ENCODE results near the gene STRIP2. TPM values are rescaled to one million over a fixed set of nuclear protein-coding genes. Genes with fewer than 3 reads are reported as not detected.
A peak's percentile ranks its signal among the peaks of the same experiment; 100 is the strongest.

The STRIP2 gene
- total and polyA plus RNA-seq, 11 donors, result 7.6 to 43.7 (median 18.2) TPM

- Histone ChIP-seq H3K27me3 (no peaks in the 10 kb centered on the region), H3K27ac (peak overlapping the region in 2 of 12 donors; percentile 12 to 17), H3K9me3 (no peaks in the 10 kb centered on the region), H3K36me3 (peaks cover 0 to 14% (median 6%) of the 10 kb centered on the region in 9 donors), H3K4me3 (no peak overlapping the region), H3K4me1 (peaks cover 0 to 25% (median 0%) of the 10 kb centered on the region in 12 donors)
- intact Hi-C loops (cut with DNase I), result loop anchor here in 1 of 10 donors (5.0 kb wide), 1 partner anchor 37 kb away; the partner anchor contains the start of gene STRIP2
- no peak for TF ChIP-seq POLR2A (IDR thresholded peaks at IDR 0.05)
- TF ChIP-seq, protein P1, sequence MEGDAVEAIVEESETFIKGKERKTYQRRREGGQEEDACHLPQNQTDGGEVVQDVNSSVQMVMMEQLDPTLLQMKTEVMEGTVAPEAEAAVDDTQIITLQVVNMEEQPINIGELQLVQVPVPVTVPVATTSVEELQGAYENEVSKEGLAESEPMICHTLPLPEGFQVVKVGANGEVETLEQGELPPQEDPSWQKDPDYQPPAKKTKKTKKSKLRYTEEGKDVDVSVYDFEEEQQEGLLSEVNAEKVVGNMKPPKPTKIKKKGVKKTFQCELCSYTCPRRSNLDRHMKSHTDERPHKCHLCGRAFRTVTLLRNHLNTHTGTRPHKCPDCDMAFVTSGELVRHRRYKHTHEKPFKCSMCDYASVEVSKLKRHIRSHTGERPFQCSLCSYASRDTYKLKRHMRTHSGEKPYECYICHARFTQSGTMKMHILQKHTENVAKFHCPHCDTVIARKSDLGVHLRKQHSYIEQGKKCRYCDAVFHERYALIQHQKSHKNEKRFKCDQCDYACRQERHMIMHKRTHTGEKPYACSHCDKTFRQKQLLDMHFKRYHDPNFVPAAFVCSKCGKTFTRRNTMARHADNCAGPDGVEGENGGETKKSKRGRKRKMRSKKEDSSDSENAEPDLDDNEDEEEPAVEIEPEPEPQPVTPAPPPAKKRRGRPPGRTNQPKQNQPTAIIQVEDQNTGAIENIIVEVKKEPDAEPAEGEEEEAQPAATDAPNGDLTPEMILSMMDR (IDR thresholded peaks at IDR 0.05), result no peak
- peak in 2 of 4 donors; percentile 48 to 54 for ATAC-seq
- WGBS, 4 donors, result 65 to 70% (median 68%) methylated on average over 4 of the region's 4 CpGs
- DNase-seq, result no peak
These were observed 39.0 kb upstream of the STRIP2 start for GRCh38 chr7:129394982-129395914.

DNA sequence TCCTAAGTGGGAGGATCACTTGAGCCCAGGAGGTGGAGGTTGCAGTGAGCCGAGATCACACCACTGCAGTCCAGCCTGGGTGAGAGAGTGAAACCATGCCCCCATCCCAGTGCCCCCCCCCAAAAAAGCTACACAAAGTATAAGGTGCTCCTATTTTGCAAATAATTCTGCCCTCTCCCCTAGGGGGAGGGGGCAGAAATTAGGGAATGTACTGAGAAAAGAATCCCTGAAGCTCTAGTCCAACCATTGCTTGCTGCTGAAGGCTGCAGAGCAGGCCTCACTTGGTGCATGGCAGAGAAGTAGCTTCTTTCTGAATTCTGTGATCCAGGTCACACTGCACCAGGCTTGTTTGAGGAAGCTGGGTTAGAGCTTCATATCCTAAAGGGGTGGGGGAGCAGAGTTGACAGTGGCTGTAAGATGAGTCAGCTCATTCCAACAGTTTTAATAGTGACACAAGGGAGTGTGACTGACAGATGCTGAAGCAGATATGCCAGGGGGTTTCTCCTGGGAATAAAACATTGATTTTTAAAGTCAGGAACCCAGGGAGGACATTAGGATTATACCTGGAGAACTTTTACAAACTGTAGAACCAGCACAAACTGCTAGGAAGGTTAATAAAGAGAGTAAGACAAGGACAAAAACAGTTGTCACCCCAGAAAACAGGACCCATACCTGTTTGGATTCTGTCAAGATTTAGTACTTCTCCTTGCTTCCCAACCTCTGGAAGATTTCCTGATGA is 32.8 kb upstream of the STRIP2 start:
- Histone ChIP-seq H3K9me3 (no peaks in the 10 kb centered on the region), H3K27me3 (no peaks in the 10 kb centered on the region), H3K27ac (peak overlapping the region in 1 of 12 donors; percentile 26), H3K4me1 (peaks cover 0 to 10% (median 0%) of the 10 kb centered on the region in 12 donors), H3K36me3 (peaks cover 0 to 38% (median 12%) of the 10 kb centered on the region in 9 donors), H3K4me3 (no peak overlapping the region)
- DNase-seq (no peak), ATAC-seq (peak in 2 of 4 donors; percentile 24 to 38)
- WGBS, 4 donors, result 91 to 100% (median 95%) methylated on average over 1 of the region's 1 CpG
- intact Hi-C loops (cut with DNase I), result loop anchor here in 1 of 10 donors (5.0 kb wide), 1 partner anchor 81 kb away; no protein-coding TSS in a partner anchor
- no peak for TF ChIP-seq POLR2A (IDR thresholded peaks at IDR 0.05)
- TF ChIP-seq, protein P1 (IDR thresholded peaks at IDR 0.05), result no peak

DNA sequence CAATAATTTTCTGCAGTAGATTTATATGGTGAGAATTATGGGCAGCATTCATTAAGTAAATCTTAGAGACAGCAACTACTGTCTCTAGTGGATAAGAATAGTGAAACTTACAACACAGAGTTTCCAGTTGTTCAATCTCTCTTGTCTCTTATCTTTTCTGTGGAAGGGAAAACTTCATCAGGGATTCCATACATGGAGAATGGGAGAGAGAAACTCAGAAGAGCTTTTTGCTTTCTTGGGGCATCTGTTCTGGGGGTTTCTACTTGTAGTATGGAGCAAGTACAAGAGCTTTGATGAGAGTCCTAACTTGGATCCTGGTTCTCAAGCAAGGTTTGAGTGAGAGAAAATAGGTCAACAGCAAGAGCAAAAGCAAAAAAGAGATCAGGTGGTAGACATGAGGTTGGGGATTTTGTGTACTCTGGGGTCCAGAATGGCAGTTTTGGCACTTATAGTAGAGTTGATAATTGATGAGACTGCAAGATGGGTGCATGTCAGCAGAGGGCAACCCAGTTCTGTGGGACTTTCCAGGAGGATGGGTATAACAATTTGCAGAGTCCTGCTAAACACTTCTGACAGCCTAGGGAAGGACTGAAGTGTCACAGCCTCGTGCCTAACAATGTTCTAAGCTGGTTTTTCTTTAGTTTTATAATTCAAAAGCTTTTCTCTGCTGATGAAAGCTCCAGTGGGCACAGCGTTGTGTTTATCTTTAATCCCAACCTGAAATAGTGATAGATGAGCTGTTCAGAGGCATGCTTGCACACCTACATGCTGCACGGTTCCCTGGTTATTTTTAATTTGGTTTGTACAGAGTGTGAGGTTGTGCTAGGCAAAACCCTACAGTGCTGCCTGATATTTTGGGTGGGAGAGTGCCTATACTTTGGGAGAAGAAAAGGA is 32.0 kb upstream of the STRIP2 start:
- Histone ChIP-seq H3K9me3 (no peaks in the 10 kb centered on the region), H3K4me3 (no peak overlapping the region), H3K27ac (peak overlapping the region in 1 of 12 donors; percentile 26), H3K27me3 (no peaks in the 10 kb centered on the region), H3K4me1 (peaks cover 0 to 10% (median 0%) of the 10 kb centered on the region in 12 donors), H3K36me3 (peaks cover 0 to 37% (median 15%) of the 10 kb centered on the region in 9 donors)
- TF ChIP-seq, protein P1 (IDR thresholded peaks at IDR 0.05), result peak in 2 of 12 donors; percentile 7 to 10
- TF ChIP-seq POLR2A (IDR thresholded peaks at IDR 0.05), result no peak
- no peak for DNase-seq
- no peak for ATAC-seq
- 47 to 66% (median 58%) methylated on average over 3 of the region's 3 CpGs for WGBS, 4 donors
- intact Hi-C loops (cut with DNase I), result loop anchor here in 1 of 10 donors (5.0 kb wide), 1 partner anchor 80 kb away; no protein-coding TSS in a partner anchor
